SK-N-SH treated with all-trans-retinoic acid at 6 μM for 48 hours (cell line): ENCODE data around the gene VEGFC.

Experiments
- RARB ChIP-seq: fragments of 250-450 bp; sonication (Bioruptor Pico); IDR thresholded peaks from 2 replicates; pipeline ENCODE4 v1.8.0; 2021; ENCODE audit warnings: mild to moderate bottlenecking, moderate library complexity
- SNAI2 ChIP-seq: fragments of 250-450 bp; sonication (Bioruptor Pico); IDR thresholded peaks from 2 replicates; pipeline ENCODE4 v1.5.0; 2020; ENCODE audit warnings: mild to moderate bottlenecking, moderate library complexity
- TOX ChIP-seq: fragments of 250-450 bp; sonication (Bioruptor Pico); IDR thresholded peaks from 2 replicates; pipeline ENCODE4 v1.8.0; 2021; ENCODE audit warnings: mild to moderate bottlenecking, moderate library complexity, borderline replicate concordance
- TSHZ2 ChIP-seq: fragments of 250-450 bp; sonication (Bioruptor Pico); IDR thresholded peaks from 2 replicates; pipeline ENCODE4 v1.5.0; 2020; ENCODE audit warnings: mild to moderate bottlenecking, moderate library complexity
- ZNF565 ChIP-seq: fragments of 450-650 bp; formaldehyde crosslinking; conservative IDR thresholded peaks from 2 replicates; pipeline ENCODE4 v1.5.0; 2020; ENCODE audit warnings: low read depth, mild to moderate bottlenecking, moderate library complexity

- no peak for TF ChIP-seq TSHZ2 (CRISPR knock-in tag)
- no peak for TF ChIP-seq SNAI2 (CRISPR knock-in tag)
- no peak for TF ChIP-seq TOX (CRISPR knock-in tag)
- TF ChIP-seq ZNF565: no peak
- no peak for TF ChIP-seq RARB (CRISPR knock-in tag)
These were observed 46.8 kb downstream of the VEGFC start for GRCh38 chr4:176745902-176746301.
